ENCODE measurements around the gene SIL1. TPM values are rescaled to one million over a fixed set of nuclear protein-coding genes. Genes with fewer than 3 reads are reported as not detected.

SIL1 gene
- total RNA-seq, 1 experiment from 2014 or later, result 114 TPM

DNA sequence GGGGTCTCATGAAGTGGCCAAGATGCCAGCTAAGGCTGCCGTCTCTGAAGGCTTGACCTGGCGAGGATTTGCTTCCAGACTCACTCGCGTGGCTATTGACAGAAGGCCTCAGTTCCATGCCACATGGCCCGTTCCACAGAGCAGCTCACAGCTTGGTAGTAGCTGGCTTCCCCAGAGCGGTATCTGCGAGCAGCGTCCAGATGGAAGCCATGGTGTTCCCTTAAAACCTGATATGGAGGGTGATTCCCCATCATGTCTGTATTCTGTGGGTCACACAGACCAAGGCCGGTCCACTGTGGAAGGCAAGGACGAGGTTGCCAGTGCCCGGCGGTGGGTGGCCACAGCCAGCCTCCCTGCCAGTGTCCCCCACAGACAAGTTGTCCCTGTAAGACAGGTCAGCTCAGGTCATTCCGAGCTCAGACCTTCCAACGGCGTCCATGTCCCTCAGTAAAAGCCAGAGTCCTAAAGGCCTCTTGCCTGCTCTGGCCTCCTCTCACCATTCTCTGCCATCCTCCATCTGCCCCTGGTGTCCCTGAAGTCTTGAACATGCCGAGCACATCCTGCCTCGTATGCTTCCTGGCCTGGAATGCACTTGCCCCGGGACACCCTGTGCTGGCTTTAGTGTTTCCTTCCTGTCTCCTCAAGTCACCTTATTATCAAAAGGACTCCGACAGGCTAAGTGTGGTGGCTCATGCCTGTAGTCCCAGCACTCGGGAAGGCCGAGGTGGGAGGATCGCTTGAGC lies 261.8 kb downstream of the SIL1 start:
- no peak overlapping the region for H3K4me3 Mint-ChIP-seq (ENCODE audit: unreplicated experiment)
- DNase-seq (ENCODE audit: unreplicated experiment), result no peak
- CTCF ChIA-PET, result interaction anchor here (1.4 kb wide), 1 partner anchor 110 kb away, joined by 3 read pairs; no protein-coding TSS in a partner anchor
- peaks cover 83% of the 10 kb centered on the region for H3K36me3 Mint-ChIP-seq (ENCODE audit: insufficient read depth, unreplicated experiment)
- TF ChIP-seq, protein P1, sequence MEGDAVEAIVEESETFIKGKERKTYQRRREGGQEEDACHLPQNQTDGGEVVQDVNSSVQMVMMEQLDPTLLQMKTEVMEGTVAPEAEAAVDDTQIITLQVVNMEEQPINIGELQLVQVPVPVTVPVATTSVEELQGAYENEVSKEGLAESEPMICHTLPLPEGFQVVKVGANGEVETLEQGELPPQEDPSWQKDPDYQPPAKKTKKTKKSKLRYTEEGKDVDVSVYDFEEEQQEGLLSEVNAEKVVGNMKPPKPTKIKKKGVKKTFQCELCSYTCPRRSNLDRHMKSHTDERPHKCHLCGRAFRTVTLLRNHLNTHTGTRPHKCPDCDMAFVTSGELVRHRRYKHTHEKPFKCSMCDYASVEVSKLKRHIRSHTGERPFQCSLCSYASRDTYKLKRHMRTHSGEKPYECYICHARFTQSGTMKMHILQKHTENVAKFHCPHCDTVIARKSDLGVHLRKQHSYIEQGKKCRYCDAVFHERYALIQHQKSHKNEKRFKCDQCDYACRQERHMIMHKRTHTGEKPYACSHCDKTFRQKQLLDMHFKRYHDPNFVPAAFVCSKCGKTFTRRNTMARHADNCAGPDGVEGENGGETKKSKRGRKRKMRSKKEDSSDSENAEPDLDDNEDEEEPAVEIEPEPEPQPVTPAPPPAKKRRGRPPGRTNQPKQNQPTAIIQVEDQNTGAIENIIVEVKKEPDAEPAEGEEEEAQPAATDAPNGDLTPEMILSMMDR (IDR thresholded peaks at IDR 0.05; ENCODE audit: unreplicated experiment), result no peak
- no TSS peak for BruUV-seq (replicated peaks)
- no peaks in the 10 kb centered on the region for H3K9me3 Mint-ChIP-seq (ENCODE audit: unreplicated experiment)
- H3K4me1 Mint-ChIP-seq (ENCODE audit: insufficient read depth, unreplicated experiment), result no peaks in the 10 kb centered on the region
- H3K27ac Mint-ChIP-seq (ENCODE audit: low read depth, unreplicated experiment), result peak overlapping the region; percentile 10
- no peaks in the 10 kb centered on the region for H3K27me3 Mint-ChIP-seq (ENCODE audit: insufficient read depth, unreplicated experiment)
- POLR2A ChIA-PET, result no interaction called here
- intact Hi-C loops (cut with micrococcal nuclease), result loop anchor here (5.0 kb wide), 2 partner anchors 294 to 326 kb away; no protein-coding TSS in a partner anchor

DNA sequence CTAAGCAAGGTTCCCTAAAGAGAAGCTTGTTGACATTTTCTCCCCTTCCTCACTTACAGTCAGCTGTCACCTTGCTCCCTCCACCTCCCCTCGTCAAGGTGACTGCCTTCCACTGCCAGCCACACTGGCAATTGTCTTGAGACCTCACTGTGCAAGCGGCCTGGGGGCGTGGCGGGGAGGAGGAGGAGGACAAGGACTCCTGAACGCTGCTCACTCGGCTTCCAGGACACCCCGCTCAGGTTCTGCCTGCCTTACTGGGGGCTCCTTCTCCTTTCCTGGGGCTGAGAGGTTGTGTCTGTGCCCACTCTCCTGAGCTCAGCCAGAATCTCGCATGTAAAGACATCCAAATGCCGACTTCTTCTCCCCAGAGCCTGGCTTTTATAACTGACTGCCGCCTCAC lies 262.7 kb downstream of the SIL1 start:
- Mint-ChIP-seq H3K4me1 (ENCODE audit: insufficient read depth, unreplicated experiment) (no peaks in the 10 kb centered on the region), H3K27ac (ENCODE audit: low read depth, unreplicated experiment) (peak overlapping the region; percentile 10), H3K27me3 (ENCODE audit: insufficient read depth, unreplicated experiment) (no peaks in the 10 kb centered on the region), H3K36me3 (ENCODE audit: insufficient read depth, unreplicated experiment) (peaks cover 87% of the 10 kb centered on the region), H3K9me3 (ENCODE audit: unreplicated experiment) (no peaks in the 10 kb centered on the region), H3K4me3 (ENCODE audit: unreplicated experiment) (no peak overlapping the region)
- CTCF ChIA-PET, result interaction anchor here (1.4 kb wide), 1 partner anchor 110 kb away, joined by 3 read pairs; no protein-coding TSS in a partner anchor
- TF ChIP-seq, protein P1 (IDR thresholded peaks at IDR 0.05; ENCODE audit: unreplicated experiment), result no peak
- POLR2A ChIA-PET, result interaction anchor here (0.6 kb wide), 1 partner anchor 26 kb away, joined by 3 read pairs; no protein-coding TSS in a partner anchor
- no peak for DNase-seq (ENCODE audit: unreplicated experiment)
- intact Hi-C loops (cut with micrococcal nuclease), result loop anchor here (5.0 kb wide), 2 partner anchors 293 to 327 kb away; no protein-coding TSS in a partner anchor
- no TSS peak for BruUV-seq (replicated peaks)

DNA sequence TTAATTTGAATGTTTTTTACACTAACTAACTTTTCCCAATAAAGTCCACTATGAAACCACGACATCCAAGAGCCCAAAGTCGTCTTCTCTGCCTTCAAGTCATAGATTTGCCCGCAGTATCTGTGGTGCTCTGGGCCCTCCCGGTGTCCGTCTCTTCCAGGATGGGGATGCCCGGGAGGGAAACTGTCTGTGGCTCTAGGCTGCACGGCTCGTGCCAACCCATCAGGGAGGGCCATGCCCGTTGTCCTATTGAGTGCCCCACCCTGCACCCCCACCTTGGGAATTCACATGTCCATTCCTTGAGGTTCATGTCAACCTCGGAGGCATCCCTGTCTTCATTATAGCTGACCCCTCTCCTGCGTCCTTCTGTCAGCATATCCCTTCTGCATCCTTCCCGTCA lies 263.2 kb downstream of the SIL1 start:
- Mint-ChIP-seq H3K4me1 (ENCODE audit: insufficient read depth, unreplicated experiment) (no peaks in the 10 kb centered on the region), H3K27me3 (ENCODE audit: insufficient read depth, unreplicated experiment) (no peaks in the 10 kb centered on the region), H3K36me3 (ENCODE audit: insufficient read depth, unreplicated experiment) (peaks cover 92% of the 10 kb centered on the region), H3K27ac (ENCODE audit: low read depth, unreplicated experiment) (peak overlapping the region; percentile 10), H3K4me3 (ENCODE audit: unreplicated experiment) (no peak overlapping the region), H3K9me3 (ENCODE audit: unreplicated experiment) (no peaks in the 10 kb centered on the region)
- no TSS peak for BruUV-seq (replicated peaks)
- intact Hi-C loops (cut with micrococcal nuclease), result loop anchor here (5.0 kb wide), 2 partner anchors 293 to 327 kb away; no protein-coding TSS in a partner anchor
- POLR2A ChIA-PET, result interaction anchor here (0.6 kb wide), 1 partner anchor 26 kb away, joined by 3 read pairs; no protein-coding TSS in a partner anchor
- TF ChIP-seq, protein P1 (IDR thresholded peaks at IDR 0.05; ENCODE audit: unreplicated experiment), result no peak
- no peak for DNase-seq (ENCODE audit: unreplicated experiment)
- CTCF ChIA-PET, result interaction anchor here (1.6 kb wide), 1 partner anchor 311 kb away, joined by 5 read pairs; no protein-coding TSS in a partner anchor

DNA sequence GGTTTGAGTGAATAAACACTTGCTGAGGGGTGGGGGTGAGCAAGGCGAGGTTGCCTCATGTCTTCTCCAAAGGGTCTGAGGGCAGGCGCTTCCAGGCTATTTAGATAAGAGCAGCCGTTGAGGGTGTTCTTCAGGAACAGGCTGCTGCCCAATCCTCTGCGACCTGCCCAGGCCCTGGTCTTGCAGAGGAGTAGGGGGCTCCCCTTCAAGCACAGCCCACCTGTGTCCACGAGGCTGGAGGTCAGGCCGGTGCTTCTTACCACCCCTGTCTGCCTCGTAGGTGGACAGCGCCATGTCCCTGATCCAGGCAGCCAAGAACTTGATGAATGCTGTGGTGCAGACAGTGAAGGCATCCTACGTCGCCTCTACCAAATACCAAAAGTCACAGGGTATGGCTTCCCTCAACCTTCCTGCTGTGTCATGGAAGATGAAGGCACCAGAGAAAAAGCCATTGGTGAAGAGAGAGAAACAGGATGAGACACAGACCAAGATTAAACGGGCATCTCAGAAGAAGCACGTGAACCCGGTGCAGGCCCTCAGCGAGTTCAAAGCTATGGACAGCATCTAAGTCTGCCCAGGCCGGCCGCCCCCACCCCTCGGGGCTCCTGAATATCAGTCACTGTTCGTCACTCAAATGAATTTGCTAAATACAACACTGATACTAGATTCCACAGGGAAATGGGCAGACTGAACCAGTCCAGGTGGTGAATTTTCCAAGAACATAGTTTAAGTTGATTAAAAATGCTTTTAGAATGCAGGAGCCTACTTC lies 264.5 kb downstream of the SIL1 start:
- POLR2A ChIA-PET, result interaction anchor here (1.0 kb wide), 1 partner anchor 169 kb away, joined by 3 read pairs; no protein-coding TSS in a partner anchor
- H3K36me3 Mint-ChIP-seq (ENCODE audit: insufficient read depth, unreplicated experiment), result peaks cover 99% of the 10 kb centered on the region
- TF ChIP-seq, protein P1 (IDR thresholded peaks at IDR 0.05; ENCODE audit: unreplicated experiment), result no peak
- no peaks in the 10 kb centered on the region for H3K9me3 Mint-ChIP-seq (ENCODE audit: unreplicated experiment)
- no peaks in the 10 kb centered on the region for H3K4me1 Mint-ChIP-seq (ENCODE audit: insufficient read depth, unreplicated experiment)
- no peak overlapping the region for H3K27ac Mint-ChIP-seq (ENCODE audit: low read depth, unreplicated experiment)
- DNase-seq (ENCODE audit: unreplicated experiment), result no peak
- no TSS peak for BruUV-seq (replicated peaks)
- CTCF ChIA-PET, result interaction anchor here (0.6 to 1.6 kb wide), 3 partner anchors 13 to 327 kb away, joined by 3 to 5 read pairs (median 3); no protein-coding TSS in a partner anchor
- intact Hi-C loops (cut with micrococcal nuclease), result no loop called here
- H3K27me3 Mint-ChIP-seq (ENCODE audit: insufficient read depth, unreplicated experiment), result no peaks in the 10 kb centered on the region
- no peak overlapping the region for H3K4me3 Mint-ChIP-seq (ENCODE audit: unreplicated experiment)

Measured in MCF 10A (cell line).